ENCODE data around the gene CNPY1. TPM values are rescaled to one million over a fixed set of nuclear protein-coding genes. Genes with fewer than 3 reads are reported as not detected.

CNPY1 gene
- total and polyA plus RNA-seq, 2 of the 8 experiments (the other 6 are each of a cell fraction or from before 2014, with no cell fraction given), result not detected

DNA sequence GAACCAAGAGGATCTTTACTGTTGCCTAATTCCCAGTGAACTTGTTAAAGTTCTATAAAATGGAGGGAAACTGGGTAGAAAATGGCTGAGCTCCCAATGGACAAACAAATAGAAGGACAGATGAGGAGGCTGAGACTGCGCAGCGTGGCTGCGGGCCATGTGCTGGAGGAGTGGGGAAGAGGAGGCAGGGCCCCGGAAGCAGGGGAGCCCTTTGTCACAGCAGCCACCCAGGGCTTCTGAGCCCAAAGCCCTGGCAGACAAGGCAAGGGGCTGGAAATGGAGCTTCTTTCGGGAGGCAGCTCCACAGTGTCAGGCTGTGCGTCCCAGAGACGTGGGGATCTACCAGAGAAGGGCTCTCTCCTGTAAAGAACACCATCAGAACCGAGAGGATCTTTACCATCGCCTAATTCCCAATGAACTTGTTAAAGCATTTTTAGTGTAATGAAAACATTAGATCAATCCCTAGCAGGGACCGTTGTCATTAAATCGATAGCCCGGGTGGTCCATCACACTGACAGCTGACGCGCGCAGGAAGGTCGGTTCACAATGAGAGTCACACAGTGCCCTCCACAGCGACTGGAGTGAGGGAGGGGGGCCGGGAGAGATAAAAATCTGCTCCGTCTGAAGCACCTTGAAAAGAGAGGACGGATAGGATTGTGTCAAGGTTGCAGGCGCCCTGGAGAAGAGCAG is 14.0 kb upstream of the CNPY1 start:
- Histone ChIP-seq H3K4me2 (ENCODE audit: insufficient read depth in 1 of 2, low read depth in 2 of 2, low read length in 2 of 2) (no peak overlapping the region), H4K91ac (replicated peaks; ENCODE audit: insufficient read length, low read length) (no peak overlapping the region), H3K9ac (replicated peaks in 1 of 4; ENCODE audit: extremely low read depth in 1 of 4, low read depth in 3 of 4, low read length in 3 of 4) (no peak overlapping the region), H2BK5ac (ENCODE audit: low read depth, low read length) (no peak overlapping the region), H3K18ac (ENCODE audit: extremely low read depth, low read length) (no peak overlapping the region), H3K14ac (ENCODE audit: insufficient read length) (no peak overlapping the region), H4K20me1 (replicated peaks in 1 of 2; ENCODE audit: control insufficient read depth in 1 of 2, insufficient read depth in 2 of 2, low read length in 2 of 2) (no peaks in the 10 kb centered on the region), H3K27me3 (replicated peaks in 1 of 4; ENCODE audit: control insufficient read depth in 3 of 4, extremely low read depth in 1 of 4, insufficient read depth in 3 of 4, low read length in 3 of 4) (no peaks in the 10 kb centered on the region), H3K4ac (replicated peaks; ENCODE audit: insufficient read length, low read depth, low read length) (no peak overlapping the region), H3K9me3 (ENCODE audit: insufficient read depth in 2 of 2, low read depth in 1 of 2, low read length in 1 of 2) (no peaks in the 10 kb centered on the region), H3K4me3 (ENCODE audit: extremely low read depth in 1 of 4, insufficient read depth in 2 of 4, low read depth in 3 of 4, low read length in 4 of 4) (no peak overlapping the region), H2BK20ac (ENCODE audit: low read length) (no peak overlapping the region), H3K56ac (replicated peaks; ENCODE audit: insufficient read length, low read depth, low read length) (no peak overlapping the region), H3K23me2 (ENCODE audit: low read depth, low read length) (no peaks in the 10 kb centered on the region), H2BK15ac (ENCODE audit: low read length) (no peak overlapping the region), H2BK12ac (ENCODE audit: low read depth, low read length) (no peak overlapping the region), H3K4me1 (replicated peaks in 1 of 4; ENCODE audit: control insufficient read depth in 3 of 4, insufficient read depth in 4 of 4, low read length in 3 of 4) (no peaks in the 10 kb centered on the region), H3K27ac (ENCODE audit: low read depth, low read length) (no peak overlapping the region), H2BK120ac (replicated peaks; ENCODE audit: low read depth, low read length) (no peak overlapping the region), H3K23ac (ENCODE audit: insufficient read length) (no peak overlapping the region), H3K79me1 (ENCODE audit: low read depth, low read length) (no peaks in the 10 kb centered on the region), H2AFZ (ENCODE audit: low read length) (no peak overlapping the region), H4K8ac (ENCODE audit: extremely low read depth, insufficient read depth, low read length) (no peak overlapping the region), H2AK5ac (ENCODE audit: low read depth, low read length) (no peak overlapping the region), H3K79me2 (ENCODE audit: control insufficient read depth in 1 of 2, insufficient read depth in 2 of 2, low read length in 2 of 2) (no peaks in the 10 kb centered on the region), H3K36me3 (ENCODE audit: control insufficient read depth in 2 of 4, insufficient read depth in 4 of 4, low read length in 3 of 4) (no peaks in the 10 kb centered on the region), H4K5ac (ENCODE audit: insufficient read length, low read depth, low read length) (no peak overlapping the region)
- ChIA-PET CTCF (ENCODE audit: partially characterized antibody) (no interaction called here), POLR2A (ENCODE audit: partially characterized antibody) (no interaction called here)
- DNase-seq (ENCODE audit: low read depth in 1 of 2, low spot score in 2 of 2) (no peak), FAIRE-seq (no peak)
- 90% methylated on average over 21 of the region's 21 CpGs; no CpG with 5 or more reads in 1 of the 2 experiments for WGBS, 2 experiments (ENCODE audit: extremely low coverage in 1 of 2, insufficient coverage in 1 of 2, insufficient read length in 1 of 2, insufficient replicate concordance in 2 of 2, low coverage in 1 of 2, low lambda C conversion rate in 2 of 2, missing lambda C conversion rate in 1 of 2)
- TF ChIP-seq PHF8 (conservative IDR thresholded peaks at IDR 0.05; ENCODE audit: low read depth, low read length) (no peak), JUN (IDR thresholded peaks at IDR 0.05; ENCODE audit: low read depth, low read length) (no peak), SIN3A (conservative IDR thresholded peaks at IDR 0.05 in 1 of 2, IDR thresholded peaks at IDR 0.05 in 1 of 2; ENCODE audit: low read depth in 1 of 2, low read length in 2 of 2) (no peak), BACH1 (IDR thresholded peaks at IDR 0.05; ENCODE audit: low read length) (no peak), GABPA (IDR thresholded peaks at IDR 0.05; ENCODE audit: borderline replicate concordance, insufficient read depth, low read length) (no peak), CHD1 (IDR thresholded peaks at IDR 0.05; ENCODE audit: low read depth, low read length) (no peak)

All from H1 (cell line).